GM19043 (cell line): ENCODE results near the gene DSG2.
"Not testable (repeated sequence)": the region's sequence is repeated elsewhere in the genome, so short reads cannot be mapped to it uniquely, and the experiment has no call there.

Source experiments
- ATAC-seq: cut with Tn5 transposase; IDR thresholded peaks from one replicate; pipeline ENCODE4 v1.9.1; 2021; ENCODE audit warnings: low read depth; ENCODE audit not compliant: unreplicated experiment

Gene DSG2

DNA sequence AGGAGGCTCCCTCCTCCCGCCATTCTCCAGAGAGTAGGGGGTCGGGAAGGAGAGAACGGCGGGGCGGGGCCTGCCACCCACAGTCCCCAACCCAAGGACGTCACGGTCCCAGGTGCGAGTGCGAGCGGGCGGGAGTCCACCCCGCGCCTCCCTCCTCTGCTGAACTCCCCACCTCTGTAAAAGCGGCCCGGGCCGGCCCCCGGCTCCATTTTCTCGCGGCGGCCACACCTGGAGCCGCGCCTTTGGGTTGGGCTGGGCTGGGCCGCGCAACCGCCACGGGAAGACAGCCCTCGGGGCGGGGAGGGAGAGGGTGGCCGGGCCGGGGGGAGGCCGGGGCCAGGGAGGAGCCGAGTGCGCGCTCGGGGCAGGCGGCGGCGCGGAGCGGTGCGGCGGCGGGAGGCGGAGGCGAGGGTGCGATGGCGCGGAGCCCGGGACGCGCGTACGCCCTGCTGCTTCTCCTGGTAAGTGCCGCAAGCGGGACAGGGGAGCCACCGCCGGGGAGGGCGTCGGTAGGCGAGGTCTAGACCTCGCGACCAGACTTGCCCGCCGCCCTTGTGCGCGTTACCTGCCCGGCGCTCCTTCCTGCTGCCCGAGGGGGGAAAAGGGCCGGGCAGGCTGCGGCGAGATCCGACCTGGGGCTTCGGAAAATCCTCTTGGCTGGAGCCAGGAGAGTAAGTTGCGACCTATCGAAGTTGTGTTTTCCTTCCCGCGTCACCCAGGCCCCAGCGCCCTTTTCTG lies at the start of gene DSG2:
DSG2 (plus strand) TSS at position 342 of the 738 bp plus-strand sequence; CDS start at position 417, 75 bp downstream.
- ATAC-seq: peak; percentile 39

DNA sequence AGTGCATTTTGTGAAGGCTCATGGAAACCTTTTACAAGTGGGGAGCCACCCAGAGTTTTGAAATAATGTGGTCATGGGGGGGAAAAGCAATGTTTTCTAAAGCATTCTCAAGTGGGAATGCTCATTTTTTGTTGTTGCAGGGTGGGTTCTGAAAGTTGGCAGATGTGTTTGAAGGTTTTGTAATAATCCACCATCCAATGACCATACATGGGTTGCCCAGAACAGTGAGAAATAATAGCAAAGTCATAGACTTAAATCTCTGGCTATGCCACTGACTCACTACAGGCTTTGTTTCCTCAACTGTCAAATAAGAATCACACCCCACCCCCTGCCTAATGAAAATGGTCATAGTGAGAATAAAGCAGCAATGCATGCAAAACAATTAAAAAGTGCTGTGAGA lies 47.6 kb upstream of the DSG2 start:
- no peak for ATAC-seq

DNA sequence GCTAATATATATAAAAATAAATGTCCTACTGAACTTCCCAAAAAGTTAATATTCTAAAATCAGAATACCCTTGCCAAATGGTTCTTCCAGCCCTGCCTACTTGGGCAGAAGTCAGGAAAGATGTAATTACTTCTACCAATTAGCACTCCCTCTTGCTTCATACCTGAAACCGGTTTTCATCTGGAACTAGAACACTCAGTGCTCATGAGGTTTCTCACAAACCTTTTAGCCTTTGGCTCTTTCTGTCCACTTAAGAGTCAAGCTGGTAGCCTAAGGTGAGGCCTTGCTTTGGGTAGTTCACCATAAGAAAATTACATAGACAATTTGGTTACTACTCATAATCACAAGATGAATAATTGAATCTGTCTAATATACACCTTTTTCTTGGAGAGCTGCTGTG lies 46.4 kb upstream of the DSG2 start:
- ATAC-seq: no peak

DNA sequence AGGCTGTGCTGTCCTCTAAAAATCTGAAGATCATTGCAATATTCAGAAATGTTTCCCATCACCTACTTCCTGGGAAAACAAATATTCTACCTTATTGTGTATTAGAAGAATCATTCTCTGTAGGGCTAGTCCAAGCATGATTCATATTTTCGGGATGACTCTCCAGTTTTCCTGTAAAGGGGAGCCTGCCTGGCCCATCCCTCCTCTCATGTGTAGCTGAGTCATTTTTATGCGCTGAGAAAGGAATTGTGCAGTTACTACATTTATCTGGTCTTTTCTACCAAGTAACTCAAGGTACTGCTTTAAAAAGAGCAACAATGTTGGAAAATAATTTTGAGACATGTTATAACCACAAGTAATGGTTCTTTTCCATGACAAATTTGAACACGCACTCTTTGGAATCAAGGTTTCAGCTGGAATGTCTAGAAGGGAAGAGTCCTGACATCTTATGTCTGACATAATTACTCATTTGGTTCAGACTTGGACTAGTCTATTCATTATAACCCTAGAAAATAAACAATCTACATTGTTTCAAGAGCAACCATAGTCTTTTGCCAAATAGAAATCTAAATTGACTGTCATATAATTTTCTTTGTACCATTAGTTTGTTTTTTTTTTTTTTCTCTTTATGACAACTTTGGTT lies 43.8 kb upstream of the DSG2 start:
- no peak for ATAC-seq

DNA sequence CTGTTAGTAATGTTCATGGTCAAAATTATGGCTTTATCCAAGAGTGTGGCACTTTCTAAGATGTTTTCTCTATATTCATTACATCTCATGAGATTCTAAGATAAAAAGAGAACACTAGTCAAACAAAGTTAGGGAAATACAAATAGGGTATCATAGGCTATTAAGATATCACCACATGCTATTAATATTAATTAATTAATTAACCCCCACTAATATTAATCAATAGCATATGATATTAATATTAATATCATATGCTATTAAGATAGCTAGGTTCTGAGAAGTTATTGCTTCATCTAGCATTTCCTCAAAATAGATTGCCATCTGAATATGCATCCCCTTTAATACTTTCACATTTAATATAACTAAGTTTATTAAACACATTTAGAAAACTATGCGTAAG lies 28.3 kb upstream of the DSG2 start:
- no peak for ATAC-seq

DNA sequence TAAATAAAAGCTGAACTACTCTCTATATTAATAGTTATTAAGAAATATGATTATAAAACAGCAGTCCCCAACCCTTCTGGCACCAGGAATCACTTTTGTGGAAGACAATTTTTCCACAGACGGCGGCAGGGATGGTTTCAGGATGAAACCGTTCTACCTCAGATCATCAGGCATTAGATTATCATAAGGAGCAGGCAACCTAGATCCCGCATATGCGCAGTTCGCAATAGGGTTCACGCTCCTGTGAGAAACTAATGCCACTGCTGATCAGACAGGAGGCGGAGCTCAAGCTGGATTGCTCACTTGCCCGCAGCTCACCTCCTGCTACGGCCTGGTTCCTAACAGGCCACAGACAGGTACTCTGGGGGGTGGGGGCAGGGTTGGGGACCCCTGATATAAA lies 19.3 kb upstream of the DSG2 start:
- ATAC-seq: no peak

DNA sequence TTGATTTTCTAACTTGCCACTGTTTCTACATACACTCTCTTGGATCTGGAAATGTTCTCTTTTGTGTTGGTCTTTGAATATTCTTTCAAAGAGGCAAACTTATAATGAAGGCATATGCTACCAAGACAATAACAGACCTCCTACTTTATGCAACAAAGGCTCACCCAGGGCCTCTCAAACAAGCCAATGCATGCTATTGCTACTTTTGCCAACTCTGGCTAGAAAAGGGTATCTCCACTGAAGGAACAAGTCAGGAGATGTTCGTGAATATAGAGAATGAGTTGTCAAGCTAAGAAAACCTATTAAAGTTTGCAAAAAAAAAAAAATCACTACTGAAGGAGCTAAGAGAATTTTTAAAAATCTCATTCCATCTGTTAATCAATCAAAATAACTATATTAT lies 15.9 kb upstream of the DSG2 start:
- ATAC-seq: no peak

DNA sequence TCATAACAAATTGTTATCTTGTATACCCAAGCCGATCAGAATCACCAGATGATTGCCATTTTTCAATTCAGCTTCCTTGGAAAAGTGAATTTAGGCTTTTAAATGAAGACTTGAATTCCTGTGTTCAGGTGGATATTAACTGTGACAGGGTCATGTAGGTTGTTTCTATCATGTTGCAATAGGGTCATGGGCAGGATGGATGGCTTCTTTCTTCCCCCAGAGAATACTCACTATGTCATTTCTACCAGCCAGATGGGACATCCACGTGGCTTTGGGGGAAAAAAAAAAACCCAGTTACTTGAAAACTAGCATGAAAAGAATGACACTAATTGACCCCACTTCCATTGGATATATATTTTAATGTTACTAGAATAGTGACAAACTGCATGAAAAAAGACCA lies 14.6 kb upstream of the DSG2 start:
- ATAC-seq: no peak

DNA sequence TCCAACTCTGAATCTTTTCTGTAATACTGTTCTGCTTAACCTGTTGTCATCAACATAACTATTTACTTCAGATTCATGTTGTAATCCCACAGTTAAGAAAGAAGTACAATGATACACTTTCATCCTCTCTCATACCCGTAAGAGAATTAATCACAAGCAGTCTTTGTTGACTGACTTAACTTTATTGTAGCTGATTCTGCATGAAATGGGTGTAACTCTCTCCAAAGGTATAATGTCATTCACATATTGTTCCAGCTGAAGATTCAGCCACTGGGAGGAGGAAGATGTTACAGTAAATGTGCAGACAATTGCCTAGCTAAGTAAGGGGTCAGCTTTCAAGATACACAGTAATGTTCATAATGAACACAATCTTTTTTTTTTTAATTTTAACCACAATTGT lies 13.5 kb upstream of the DSG2 start:
- no peak for ATAC-seq

DNA sequence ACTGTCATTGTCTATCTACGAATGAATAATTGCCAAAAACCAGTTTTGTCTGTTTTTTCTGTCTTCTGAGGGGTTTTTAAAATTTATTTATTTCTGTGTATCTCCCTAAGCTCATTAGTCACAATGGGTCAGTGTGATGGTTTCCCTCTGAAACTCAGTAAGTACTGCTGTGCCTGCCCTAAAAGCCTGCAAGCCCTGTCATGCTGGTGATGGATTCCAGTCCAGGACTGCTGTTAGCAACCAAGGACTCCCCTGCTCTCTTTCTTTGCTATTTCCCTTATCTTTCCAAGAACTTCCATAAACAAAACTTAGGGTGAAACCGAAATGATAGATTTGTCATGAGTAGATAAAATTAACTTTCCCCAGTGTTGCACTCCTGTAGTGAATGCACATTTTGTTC lies 11.8 kb upstream of the DSG2 start:
- no peak for ATAC-seq

DNA sequence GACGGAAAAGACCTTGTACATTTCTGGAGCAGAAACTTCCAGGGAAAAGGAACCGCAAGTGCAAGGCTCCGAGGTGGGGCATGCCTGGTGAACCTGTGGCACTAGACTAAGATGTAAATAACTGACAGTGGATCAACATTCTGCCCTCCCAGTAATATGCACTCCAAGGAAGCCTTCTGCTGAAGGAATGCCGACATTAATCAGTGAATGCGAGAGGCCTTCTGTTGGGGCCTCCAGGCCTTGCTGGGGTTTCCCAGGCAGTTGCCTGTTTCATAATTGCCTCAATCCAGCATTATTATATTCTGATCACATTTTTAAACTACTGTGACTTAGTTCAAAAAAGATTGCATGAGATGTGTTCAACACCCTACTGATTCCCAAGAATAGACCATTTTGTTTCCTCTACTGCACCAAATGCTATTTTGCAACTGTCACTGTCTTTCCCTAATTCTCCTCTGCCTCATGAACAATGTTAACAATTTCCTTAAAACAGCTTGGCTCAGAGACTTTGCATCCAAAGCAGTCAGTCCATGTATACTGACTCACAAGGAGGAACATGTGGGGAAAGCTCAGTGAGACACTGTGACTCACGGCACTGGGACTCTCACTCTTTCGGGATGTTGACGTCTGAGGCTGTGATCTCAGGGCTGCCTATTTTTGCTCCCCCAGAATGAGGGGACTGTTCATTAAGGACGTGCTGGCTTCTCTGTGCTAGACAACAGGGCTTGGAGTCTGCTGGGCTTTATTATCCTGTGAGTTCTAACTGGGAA lies 10.5 kb upstream of the DSG2 start:
- no peak for ATAC-seq

DNA sequence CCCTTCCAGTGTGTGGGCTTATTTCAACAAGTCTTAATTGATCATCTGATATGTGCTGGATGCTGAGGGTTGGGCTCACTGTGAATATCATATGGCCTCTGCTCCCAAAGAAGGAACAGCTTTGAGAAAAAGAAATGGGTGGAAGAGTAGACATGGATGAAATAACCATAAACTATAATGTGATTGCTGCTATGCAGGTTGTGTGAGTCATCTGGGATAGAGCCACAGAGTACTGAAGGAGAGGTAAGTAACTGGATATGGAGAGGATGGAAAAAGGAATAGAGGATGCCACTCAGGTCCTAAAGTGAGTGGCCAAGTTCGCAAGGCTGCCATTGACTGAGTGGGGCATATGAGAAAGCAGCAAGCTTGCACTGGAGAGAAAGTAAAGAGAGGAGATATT lies 8.7 kb upstream of the DSG2 start:
- ATAC-seq: no peak

DNA sequence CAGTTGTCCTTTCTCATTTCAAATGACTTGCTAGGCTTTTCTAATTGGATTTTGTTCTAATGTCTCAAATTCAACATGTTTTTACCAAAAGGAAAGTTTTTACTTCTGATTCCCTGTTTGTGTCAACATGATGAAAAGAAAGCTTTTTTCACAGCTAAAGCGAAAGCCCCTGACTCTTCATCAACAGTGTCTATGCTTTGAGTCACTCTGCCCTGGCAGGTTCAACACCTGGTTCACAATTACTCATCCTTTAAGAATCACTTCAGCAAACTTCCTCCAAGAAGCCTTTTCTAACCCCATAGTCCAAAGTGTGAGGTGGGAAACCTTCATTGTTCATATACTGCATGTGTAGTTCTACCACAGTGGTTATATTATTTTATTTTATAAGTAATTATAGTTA lies 7.6 kb upstream of the DSG2 start:
- ATAC-seq: peak; percentile 78

DNA sequence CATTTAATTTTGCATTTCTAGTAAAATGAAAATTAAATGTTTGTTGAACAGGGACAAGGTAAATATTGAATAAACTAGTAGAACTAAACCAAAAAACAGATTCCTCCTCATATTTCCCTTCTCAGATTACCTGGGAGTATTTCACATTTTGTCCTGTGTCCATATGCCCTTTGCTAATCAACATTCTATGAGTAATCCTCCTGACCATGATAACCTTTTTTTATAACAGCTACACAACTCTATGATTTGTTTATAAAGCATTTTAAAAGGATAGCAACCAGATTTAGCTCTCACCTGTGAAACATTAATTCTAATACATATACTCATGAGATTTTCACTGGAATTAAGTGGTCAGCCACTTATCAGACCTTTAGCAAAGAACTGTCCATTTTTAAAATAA lies 7.1 kb upstream of the DSG2 start:
- no peak for ATAC-seq

DNA sequence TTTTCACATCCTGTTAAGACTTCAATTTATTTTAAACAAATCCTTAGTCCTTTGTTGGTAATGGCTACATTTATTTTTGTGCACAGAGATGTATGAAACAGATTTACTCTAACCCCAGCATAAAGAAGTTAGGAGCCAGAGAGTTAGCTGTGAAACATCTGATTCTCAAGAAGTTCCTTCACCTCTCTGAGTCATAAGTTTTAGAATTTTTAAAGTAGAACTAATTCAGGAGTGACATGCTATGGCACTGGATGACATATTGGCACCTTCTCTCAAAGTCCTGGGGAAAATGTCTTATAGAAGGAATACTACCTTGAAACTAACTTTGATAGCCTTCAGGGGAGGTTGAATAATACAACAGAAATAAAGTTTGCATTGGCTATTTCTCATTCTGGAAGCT lies 6.4 kb upstream of the DSG2 start:
- no peak for ATAC-seq

DNA sequence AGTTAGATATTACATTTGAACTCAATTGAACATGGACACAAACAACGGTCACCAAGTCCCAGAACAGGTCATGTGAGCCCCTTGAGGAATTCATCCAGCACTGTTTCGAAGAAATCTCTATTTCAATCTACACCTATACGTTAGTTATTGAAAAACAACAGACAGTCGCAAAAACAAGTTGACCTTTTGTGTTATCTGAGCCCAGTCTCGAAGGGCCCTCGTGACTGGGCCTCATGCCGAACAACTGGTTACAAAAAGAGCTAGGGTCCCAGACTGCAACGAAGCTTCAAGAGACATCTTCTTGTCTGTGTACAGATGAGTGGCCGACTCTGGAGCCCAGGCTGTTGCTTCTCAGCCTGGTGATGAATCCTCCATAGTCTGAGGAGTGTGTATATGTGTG lies 5.3 kb upstream of the DSG2 start:
- ATAC-seq: no peak

DNA sequence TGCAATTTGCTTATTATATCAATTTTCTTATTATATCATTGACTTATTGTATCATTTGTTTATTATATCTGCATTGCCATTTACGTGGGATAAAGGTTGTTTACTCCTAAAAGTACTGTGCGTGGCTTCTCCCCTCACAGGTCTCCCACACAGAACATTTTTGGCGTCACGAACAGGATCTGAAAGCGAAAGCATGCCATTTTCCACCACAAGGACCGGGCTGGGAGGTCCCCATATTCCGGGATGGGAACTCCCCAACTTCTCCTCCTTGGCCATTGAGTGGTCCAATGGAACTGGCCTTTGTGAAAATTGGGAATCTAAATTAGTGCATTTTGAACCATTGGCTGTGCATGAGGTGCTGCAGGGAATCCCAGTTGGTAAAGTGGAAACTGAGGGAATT lies 4.8 kb upstream of the DSG2 start:
- ATAC-seq: no peak

DNA sequence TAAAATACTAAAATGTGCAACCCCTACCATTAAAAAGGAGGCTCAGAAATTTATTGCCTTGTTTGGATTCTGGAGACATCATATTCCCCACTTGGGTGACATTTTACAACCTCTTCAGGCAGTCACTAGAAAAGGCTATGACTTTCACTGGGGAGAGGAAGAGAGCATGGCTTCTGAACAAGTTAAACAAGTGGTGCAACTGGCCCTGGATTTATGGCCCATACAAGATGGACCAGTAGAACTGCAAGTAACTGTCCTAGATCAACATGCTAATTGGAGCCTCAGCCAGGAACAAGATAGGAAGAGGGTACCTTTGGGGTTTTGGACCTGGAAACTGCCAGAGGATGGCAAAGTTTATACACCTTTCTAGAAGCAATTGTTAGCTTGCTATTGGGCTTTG lies 4.0 kb upstream of the DSG2 start:
- ATAC-seq: no peak

DNA sequence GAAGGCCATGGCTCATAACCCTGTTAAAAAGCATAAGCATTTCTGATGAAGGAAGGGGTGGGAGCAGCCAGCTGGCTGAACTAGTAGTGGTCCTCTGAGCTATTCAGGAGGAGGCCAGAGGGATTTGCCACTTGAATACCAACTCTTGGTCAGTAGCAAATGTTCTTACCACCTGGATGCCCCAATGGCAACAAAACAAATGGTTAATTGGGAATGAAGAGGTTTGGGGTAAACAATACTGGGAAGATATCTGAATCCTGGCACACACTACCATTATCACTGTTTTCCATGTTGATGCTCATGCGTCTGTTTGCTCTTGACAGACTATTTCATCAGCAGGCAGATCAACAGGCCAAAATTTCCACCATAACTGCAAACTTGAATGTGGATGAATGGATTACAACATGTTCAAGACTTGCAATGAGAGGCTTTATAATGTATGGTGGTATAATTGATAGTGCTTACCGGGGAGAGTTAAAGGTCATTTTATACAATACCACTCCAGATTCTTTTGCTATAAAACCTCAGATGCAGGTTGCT lies 3.2 kb upstream of the DSG2 start:
- ATAC-seq: not testable (repeated sequence)

DNA sequence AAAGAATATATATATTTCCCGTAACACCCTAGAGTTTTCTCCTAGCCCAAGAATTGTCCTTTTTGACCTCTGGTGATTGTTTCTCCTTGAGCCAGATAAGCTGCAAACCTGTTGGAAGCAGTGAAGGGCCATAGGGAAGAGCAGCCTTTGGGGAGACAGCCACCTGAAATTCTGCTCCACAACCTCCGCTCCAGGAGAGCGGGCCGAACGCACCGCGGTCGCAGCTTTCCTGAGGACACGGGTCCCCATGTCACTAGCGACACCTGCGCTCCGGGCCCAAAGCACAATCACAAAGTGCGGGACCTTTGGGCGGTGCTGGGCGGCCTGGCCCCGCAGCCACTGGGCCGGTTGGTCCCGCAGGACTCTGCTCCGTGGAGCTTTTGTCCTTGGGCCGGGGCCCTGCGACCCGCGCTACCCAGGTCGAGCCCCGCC lies 557 bp upstream of the DSG2 start:
- ATAC-seq: no peak
